ENCODE measurements around the gene PCMT1. TPM values are rescaled to one million over a fixed set of nuclear protein-coding genes. Genes with fewer than 3 reads are reported as not detected.

Gene PCMT1
- 100 to 1,000 TPM; 290 to 306 TPM for total RNA-seq

DNA sequence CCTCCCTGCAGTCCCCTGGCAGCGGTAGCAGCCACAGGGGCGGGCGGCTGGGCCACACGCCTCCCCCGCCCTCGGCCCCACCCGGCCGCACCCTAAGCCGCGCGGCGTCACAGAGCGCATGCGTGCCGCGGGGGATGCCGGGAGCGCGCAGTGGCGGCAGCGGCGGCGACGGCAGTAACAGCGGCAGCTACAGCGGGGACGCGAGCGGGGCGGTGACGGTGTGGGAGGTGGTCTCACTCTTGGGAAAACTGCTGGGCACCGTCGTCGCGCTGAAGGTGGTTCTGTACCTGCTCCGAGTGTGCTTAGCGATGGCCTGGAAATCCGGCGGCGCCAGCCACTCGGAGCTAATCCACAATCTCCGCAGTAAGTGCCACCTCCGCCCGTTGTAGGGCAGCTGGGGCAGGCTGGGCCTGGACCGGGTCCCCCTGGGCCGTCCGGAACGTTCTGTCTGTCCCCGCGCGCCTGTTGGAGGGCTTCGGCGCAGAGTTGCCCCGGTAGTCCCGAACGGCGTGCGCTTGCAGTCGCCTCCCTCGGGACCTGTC lies at the start of gene PCMT1:
PCMT1 (plus strand) TSS at position 148 of the 542 bp plus-strand sequence; CDS start at position 309, 161 bp downstream.

DNA sequence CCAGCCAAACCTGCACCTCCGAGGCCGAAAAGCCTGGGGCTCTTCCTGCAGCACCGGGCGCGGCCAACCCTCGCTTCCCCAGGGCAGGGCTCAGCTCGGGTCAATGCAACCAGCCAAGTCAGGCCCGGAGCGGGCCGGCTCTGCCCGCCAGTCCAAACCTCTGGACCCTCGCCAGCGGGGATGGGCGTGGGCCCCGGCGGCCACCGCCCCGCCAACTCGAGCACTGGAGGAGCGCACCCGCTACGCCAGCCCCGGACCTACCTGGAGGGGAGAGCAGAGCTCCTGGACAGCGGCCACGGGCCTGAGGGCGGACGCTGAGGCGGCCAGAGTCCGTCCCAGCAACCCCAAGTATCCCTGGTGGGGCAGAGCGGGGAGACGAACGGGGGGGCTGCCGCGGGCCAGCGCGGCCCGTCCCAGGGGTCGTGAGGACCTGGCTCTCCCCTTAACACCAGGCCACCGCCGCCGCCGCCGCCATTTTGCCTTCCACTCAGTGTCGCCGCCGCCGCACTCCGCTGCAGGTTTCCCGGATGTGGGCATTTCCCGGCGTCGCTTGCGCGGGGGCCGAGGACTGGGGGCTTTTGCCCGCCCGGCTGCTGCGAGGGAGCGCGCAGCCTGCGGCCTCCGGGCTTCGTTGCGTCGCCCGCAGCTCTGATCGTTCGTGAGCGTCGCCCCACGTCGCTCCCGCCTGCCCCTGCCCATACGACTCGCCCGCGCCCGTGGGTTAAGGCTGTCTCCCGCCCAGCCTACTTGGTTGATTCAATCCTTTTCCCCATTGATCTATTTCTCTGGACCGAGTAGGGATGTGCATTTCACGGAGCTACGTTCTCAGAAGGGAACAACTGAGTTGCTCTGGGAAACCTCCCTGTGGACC lies 31.7 kb upstream of the PCMT1 start, which contains the start of gene LATS1:
LATS1 (minus strand) TSS at position 514 of the 871 bp plus-strand sequence. CDS start 15,975 bp downstream, outside the sequence.

DNA sequence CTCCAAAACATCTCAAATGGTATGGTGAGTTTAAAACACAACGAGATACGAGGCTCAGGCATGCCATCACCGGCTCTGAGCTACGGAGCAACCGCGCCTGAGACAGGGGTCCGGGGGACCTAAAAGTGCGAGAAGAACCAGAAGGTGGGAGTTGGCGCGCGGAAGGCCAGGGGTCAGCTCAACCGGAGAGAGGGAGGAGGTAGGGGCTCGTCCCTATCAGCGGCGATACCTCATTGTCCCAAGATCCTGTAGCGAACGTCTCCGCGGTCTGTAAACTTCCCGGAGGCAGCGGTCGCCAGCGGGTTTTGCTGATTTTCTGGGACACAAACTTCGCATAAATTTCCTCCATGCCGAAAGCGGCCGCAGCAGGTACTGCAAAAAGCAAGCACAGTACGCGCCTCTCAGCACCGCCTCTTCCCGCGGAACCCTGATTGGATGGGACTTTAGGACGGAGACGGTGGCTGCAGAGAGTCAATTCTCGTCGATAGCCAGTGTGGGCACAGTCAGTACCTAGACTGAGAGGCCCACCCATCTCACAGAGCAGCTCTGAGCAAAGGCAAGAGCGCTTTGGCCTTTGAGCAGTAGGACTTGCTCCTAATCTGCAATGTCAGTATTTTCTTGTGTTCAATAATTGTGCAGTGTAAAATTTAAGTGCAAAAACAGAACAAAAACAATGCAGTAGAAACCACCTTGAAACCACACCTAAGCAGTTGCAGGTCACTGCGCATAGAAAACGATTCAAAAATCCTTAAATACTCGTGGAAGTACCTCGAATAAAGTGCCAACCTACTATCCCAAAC lies 3.2 kb upstream of the PCMT1 start, which contains the start of gene NUP43:
NUP43 (minus strand) TSS at position 383 of the 800 bp plus-strand sequence; CDS start at position 349, 34 bp downstream.

Other genes with a start within 250 kb of the PCMT1 start
- 10 to 100 TPM; 15.1 to 19.0 TPM for gene PPIL4, start 203.7 kb upstream of the PCMT1 start, total RNA-seq
- 10 to 100 TPM; 25.6 to 34.4 TPM for gene GINM1, start 183.4 kb upstream of the PCMT1 start, total RNA-seq
- 10 to 100 TPM; 16.2 to 25.0 TPM for gene KATNA1, start 101.0 kb upstream of the PCMT1 start, total RNA-seq
- gene LATS1, start 31.6 kb upstream of the PCMT1 start, total RNA-seq = 10 to 100 TPM; 19.6 to 21.0 TPM
- gene NUP43, start 3.2 kb upstream of the PCMT1 start, total RNA-seq = 10 to 100 TPM; 32.3 to 49.0 TPM
- gene LRP11, start 114.6 kb downstream of the PCMT1 start, total RNA-seq = 10 to 100 TPM; 32.0 to 40.3 TPM
- not detected for gene RAET1E, start 148.4 kb downstream of the PCMT1 start, total RNA-seq
- gene RAET1G, start 173.4 kb downstream of the PCMT1 start, total RNA-seq = under 1 TPM in 1 of 2 donors, not detected in 1; 0.33 TPM
- gene ULBP2, start 192.3 kb downstream of the PCMT1 start, total RNA-seq = 1 to 10 TPM in 1 of 2 donors, under 1 TPM in 1; 0.69 to 2.0 TPM
- gene ULBP1, start 214.2 kb downstream of the PCMT1 start, total RNA-seq = under 1 TPM in 1 of 2 donors, not detected in 1; under 0.01 TPM